GM18511 (cell line): ENCODE results near the gene PRDM16.

ENCODE experiments used
- ATAC-seq: cut with Tn5 transposase; IDR thresholded peaks from one replicate; pipeline ENCODE4 v1.9.1; 2021; ENCODE audit warnings: mild to moderate bottlenecking, moderate library complexity; ENCODE audit not compliant: unreplicated experiment

Gene PRDM16

DNA sequence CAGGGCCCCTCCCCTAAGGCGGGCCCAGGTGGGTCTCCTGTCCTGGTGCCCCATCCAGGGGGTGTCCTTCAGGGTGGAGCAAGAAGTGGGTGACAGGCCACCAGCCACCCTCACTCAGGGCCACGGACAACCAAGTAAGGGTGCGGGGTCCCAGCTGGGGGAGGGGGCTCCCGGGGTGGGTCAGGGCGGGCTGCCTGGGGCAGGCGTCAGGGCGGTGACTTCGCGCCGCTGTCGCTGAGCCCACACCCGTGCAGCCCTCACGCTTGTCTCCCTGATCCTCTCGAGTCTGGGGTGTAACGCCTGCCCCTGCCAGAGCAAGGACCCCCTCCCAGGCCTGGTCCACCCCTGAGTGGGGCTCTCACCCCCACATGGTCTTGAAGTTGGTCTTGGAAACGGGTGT, 407.7 kb downstream of the PRDM16 start:
- no peak for ATAC-seq

GRCh38 chr1:3477241-3477995, 408.4 kb downstream of the PRDM16 start:
- no peak for ATAC-seq

DNA sequence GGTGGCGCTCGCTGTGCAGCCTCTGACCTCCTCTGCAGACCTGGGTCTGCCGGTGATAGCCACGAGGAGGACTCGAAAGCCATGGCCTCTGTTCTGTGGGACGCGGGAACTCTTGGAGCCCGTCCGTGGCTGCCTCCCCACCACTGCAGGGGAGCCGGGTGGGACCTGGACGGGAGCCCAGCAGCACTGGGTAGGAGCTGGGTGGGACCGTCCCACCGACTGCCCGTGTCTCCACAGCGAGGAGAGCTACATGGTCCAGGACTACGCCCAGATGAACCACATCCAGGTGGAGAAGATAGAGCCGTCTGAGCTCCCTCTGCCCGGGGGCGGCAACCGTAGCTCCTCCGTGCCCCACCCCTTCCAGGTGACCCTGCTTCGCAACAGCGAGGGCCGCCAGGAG, 409.2 kb downstream of the PRDM16 start:
- ATAC-seq, result no peak

GRCh38 chr1:3479511-3480368, 410.7 kb downstream of the PRDM16 start:
- no peak for ATAC-seq

DNA sequence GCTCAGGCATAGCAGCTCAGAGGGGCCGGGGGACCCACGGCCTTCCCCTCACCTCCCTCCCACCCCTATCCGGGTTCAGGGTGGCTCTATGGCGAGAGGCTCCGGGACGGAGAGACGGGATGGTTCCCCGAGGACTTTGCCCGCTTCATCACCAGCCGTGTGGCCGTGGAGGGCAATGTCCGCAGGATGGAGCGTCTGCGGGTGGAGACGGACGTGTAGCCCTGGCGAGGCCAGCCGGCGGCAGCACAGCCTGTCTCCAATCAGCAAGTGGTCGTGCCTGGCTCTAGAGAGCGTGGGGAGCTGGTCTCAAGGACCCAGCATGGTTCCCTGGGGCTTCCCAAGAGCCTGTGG, 411.3 kb downstream of the PRDM16 start:
- ATAC-seq, result no peak

DNA sequence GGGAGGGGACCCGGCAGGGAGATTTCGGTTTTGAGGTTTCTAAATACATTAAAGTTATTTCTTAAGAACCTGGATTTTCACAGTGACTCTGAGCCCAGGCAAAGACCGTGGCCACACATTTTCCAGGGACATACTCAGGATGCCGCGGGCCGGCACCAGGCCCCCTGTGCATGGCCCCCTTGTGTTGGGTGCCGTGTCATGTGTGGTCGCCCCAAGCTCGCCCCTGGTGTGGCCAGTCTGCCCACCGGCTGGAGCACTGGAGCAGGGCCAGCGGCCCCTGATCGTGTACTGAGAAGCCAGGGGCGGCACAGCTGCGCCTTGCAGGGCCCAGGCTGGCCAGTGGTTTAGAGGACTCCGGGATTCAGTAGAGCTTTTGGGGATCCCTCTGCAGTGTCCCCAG, 412.0 kb downstream of the PRDM16 start:
- ATAC-seq, result no peak

DNA sequence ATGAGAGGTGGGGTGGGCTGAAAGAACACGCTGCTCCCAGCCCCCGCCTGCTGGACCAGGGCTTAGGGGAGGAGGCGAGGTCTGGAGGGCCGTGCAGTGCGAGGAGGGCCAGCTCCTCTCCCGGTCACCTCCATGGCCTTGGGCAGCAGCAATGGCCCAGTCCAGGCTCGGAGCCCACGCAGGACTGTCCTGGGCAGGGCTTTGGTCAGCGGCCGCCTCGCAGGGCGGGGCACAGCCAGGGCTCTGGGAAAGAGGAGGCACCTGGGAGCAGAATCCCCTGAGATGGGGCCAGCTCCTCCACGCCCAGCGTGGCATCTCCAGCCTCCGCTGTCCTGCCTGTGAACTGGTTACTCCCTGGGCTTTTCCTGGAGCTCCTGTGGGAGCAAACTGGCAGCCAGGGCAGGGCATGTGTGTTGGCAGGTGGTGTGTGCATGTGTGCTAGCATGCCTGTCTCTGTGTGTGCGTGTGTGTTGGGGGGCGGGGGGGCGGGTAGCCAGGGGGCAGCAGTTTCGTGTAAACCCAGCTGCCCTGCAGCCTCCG, 412.9 kb downstream of the PRDM16 start:
- ATAC-seq, result no peak

DNA sequence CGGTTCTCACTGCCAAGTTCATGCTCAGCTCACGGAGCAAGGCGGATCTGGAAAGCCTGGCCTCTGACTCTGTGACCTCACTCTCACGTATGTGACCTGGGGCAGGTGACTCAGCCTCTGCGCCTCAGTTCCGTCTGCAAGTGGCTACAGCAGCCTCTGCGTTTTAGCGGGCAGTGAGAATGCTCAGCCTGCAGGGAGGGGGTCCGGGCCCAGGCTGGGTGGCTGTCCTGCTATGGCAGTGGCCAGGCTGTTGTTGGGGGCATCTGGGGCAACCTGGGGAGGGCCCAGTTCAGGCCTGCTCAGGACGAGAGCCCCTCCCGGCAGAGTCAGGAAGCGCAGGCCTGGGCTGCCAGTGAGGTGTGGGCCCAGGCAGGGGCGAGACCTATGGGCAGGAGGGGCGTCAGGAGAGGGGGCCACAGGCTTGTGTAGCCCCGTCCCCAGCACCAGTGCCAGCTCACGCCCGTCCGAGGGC, 413.4 kb downstream of the PRDM16 start:
- no peak for ATAC-seq

DNA sequence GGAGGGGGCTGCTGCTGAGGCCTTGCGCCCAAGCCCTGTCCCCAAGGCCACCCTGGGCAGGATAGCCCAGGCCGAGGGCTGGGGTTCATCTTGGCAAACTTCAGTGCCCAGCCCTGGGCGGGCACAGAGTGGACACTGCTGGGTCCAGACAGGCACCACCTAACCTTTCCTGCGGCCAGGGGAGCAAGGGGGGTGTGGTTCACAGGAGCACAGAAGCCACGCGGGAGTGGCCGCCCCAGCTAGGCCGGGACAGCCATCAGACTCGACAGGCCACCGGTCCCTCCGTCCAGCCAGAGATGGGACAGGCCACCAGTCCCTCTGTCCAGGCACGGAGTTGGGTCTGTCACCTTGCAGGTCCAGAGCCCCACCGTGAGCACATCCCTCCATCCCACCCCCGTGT, 414.4 kb downstream of the PRDM16 start:
- ATAC-seq, result no peak

GRCh38 chr1:3483801-3484444, 414.9 kb downstream of the PRDM16 start:
- no peak for ATAC-seq

DNA sequence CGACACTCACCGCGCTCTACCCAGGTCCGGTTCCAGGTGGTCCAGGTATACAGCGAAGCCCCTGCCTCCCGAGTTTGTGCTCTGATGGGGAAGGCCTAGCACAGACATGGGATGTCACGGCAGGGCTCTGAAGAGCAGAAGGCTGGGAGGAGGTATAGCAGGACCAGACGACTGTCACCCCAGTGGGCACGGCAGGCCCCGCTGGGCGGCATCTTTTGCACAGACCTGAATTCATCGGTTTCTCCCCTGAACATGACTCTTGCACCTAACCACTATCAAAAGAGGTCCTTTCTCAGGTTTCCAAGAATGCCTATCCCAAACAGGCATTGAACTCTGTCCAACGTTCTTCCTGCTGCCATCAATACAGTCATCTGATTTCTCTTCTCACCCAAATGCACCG, 416.0 kb downstream of the PRDM16 start:
- no peak for ATAC-seq
